ENCODE results near the gene FMN2. TPM values are rescaled to one million over a fixed set of nuclear protein-coding genes. Genes with fewer than 3 reads are reported as not detected.

The FMN2 gene
- total RNA-seq, 1 experiment from 2014 or later = not detected

- Histone ChIP-seq H3K4me3 (no peak overlapping the region), H3K27me3 (ENCODE audit: insufficient read depth, low read depth) (peaks cover 36% of the 10 kb centered on the region), H4K20me1 (ENCODE audit: insufficient read depth) (no peaks in the 10 kb centered on the region), H3F3A (ENCODE audit: insufficient read depth, low read depth) (no peaks in the 10 kb centered on the region), H3K27ac (no peak overlapping the region), H2AFZ (no peak overlapping the region), H3K36me3 (ENCODE audit: low read depth) (no peaks in the 10 kb centered on the region), H3K4me2 (no peak overlapping the region), H3K9me2 (ENCODE audit: insufficient read depth) (no peaks in the 10 kb centered on the region), H3K4me1 (replicated peaks; ENCODE audit: insufficient read depth) (no peaks in the 10 kb centered on the region), H3K79me2 (ENCODE audit: low read depth) (no peaks in the 10 kb centered on the region), H3K9me3 (ENCODE audit: insufficient read depth, low read depth) (no peaks in the 10 kb centered on the region)
- intact Hi-C loops (cut with micrococcal nuclease; ENCODE audit: unreplicated experiment) = no loop called here
- POLR2A ChIA-PET (ENCODE audit: unreplicated experiment) = no interaction called here
- DNase-seq = no peak
- no peak for TF ChIP-seq CTCF (conservative IDR thresholded peaks at IDR 0.05)
- no peak for TF ChIP-seq EZH2 (IDR thresholded peaks at IDR 0.05; ENCODE audit: low read depth)
- CTCF ChIA-PET = no interaction called here
- BruUV-seq (replicated peaks) = no TSS peak
Observed at GRCh38 chr1:240054109-240054701, 37.5 kb upstream of the FMN2 start.

- DNase-seq = no peak
- intact Hi-C loops (cut with micrococcal nuclease; ENCODE audit: unreplicated experiment) = no loop called here
- H3K4me2 ChIP-seq = no peak overlapping the region
- no peak overlapping the region for H3K27ac ChIP-seq
- H3K36me3 ChIP-seq (ENCODE audit: low read depth) = no peaks in the 10 kb centered on the region
- POLR2A ChIA-PET (ENCODE audit: unreplicated experiment) = no interaction called here
- H3F3A ChIP-seq (ENCODE audit: insufficient read depth, low read depth) = no peaks in the 10 kb centered on the region
- H3K79me2 ChIP-seq (ENCODE audit: low read depth) = no peaks in the 10 kb centered on the region
- H2AFZ ChIP-seq = no peak overlapping the region
- no TSS peak for BruUV-seq (replicated peaks)
- H3K27me3 ChIP-seq (ENCODE audit: insufficient read depth, low read depth) = peaks cover 43% of the 10 kb centered on the region
- no peaks in the 10 kb centered on the region for H3K9me3 ChIP-seq (ENCODE audit: insufficient read depth, low read depth)
- H3K9me2 ChIP-seq (ENCODE audit: insufficient read depth) = no peaks in the 10 kb centered on the region
- TF ChIP-seq EZH2 (IDR thresholded peaks at IDR 0.05; ENCODE audit: low read depth) (no peak), CTCF (conservative IDR thresholded peaks at IDR 0.05) (no peak)
- no peak overlapping the region for H3K4me3 ChIP-seq
- H4K20me1 ChIP-seq (ENCODE audit: insufficient read depth) = no peaks in the 10 kb centered on the region
- H3K4me1 ChIP-seq (replicated peaks; ENCODE audit: insufficient read depth) = no peaks in the 10 kb centered on the region
- CTCF ChIA-PET = no interaction called here
Observed at GRCh38 chr1:240055936-240056335, 35.7 kb upstream of the FMN2 start.

GRCh38 chr1:240056350-240056749 lies 35.3 kb upstream of the FMN2 start:
- intact Hi-C loops (cut with micrococcal nuclease; ENCODE audit: unreplicated experiment) = no loop called here
- H3K4me2 ChIP-seq = no peak overlapping the region
- H4K20me1 ChIP-seq (ENCODE audit: insufficient read depth) = no peaks in the 10 kb centered on the region
- H3K4me3 ChIP-seq = no peak overlapping the region
- H3K9me3 ChIP-seq (ENCODE audit: insufficient read depth, low read depth) = no peaks in the 10 kb centered on the region
- no TSS peak for BruUV-seq (replicated peaks)
- TF ChIP-seq CTCF (conservative IDR thresholded peaks at IDR 0.05) (no peak), EZH2 (IDR thresholded peaks at IDR 0.05; ENCODE audit: low read depth) (no peak)
- no peaks in the 10 kb centered on the region for H3K4me1 ChIP-seq (replicated peaks; ENCODE audit: insufficient read depth)
- POLR2A ChIA-PET (ENCODE audit: unreplicated experiment) = no interaction called here
- H3K79me2 ChIP-seq (ENCODE audit: low read depth) = no peaks in the 10 kb centered on the region
- no peaks in the 10 kb centered on the region for H3F3A ChIP-seq (ENCODE audit: insufficient read depth, low read depth)
- CTCF ChIA-PET = no interaction called here
- no peak overlapping the region for H2AFZ ChIP-seq
- H3K27ac ChIP-seq = no peak overlapping the region
- no peaks in the 10 kb centered on the region for H3K9me2 ChIP-seq (ENCODE audit: insufficient read depth)
- H3K27me3 ChIP-seq (ENCODE audit: insufficient read depth, low read depth) = peaks cover 47% of the 10 kb centered on the region
- no peaks in the 10 kb centered on the region for H3K36me3 ChIP-seq (ENCODE audit: low read depth)
- DNase-seq = no peak
